Measurements from ENCODE around the gene CIDEA. TPM values are rescaled to one million over a fixed set of nuclear protein-coding genes. Genes with fewer than 3 reads are reported as not detected.

Gene CIDEA
- total RNA-seq, 2 donors from 2014 or later: not detected

- Mint-ChIP-seq H3K27me3 (ENCODE audit: insufficient read depth) (peaks cover 88% of the 10 kb centered on the region), H3K9me3 (no peaks in the 10 kb centered on the region), H3K4me1 (peaks cover 9% of the 10 kb centered on the region), H3K4me3 (no peak overlapping the region), H3K27ac (no peak overlapping the region), H3K36me3 (ENCODE audit: low read depth) (no peaks in the 10 kb centered on the region)
- H3K4me1 ChIP-seq (ENCODE audit: control insufficient read depth, insufficient read depth, low read length): peaks cover 3% of the 10 kb centered on the region
- peaks cover 70% of the 10 kb centered on the region for H3K27me3 ChIP-seq (ENCODE audit: control insufficient read depth, insufficient read depth, low read length, poor library complexity, severe bottlenecking)
- H3K9ac ChIP-seq (ENCODE audit: extremely low read depth, low read length, poor library complexity, severe bottlenecking): no peak overlapping the region
- 80% methylated on average over 8 to 13 of the region's 13 CpGs for WGBS, 2 experiments (ENCODE audit: insufficient coverage in 1 of 2, insufficient read length in 1 of 2)
- DNase-seq: no peak
- H3K36me3 ChIP-seq (ENCODE audit: control insufficient read depth, insufficient read depth, low read length): no peaks in the 10 kb centered on the region
- H3K27ac ChIP-seq (ENCODE audit: low read depth, low read length): no peak overlapping the region
- no peaks in the 10 kb centered on the region for H3K9me3 ChIP-seq (ENCODE audit: control insufficient read depth, low read length)
- TF ChIP-seq CTCF (conservative IDR thresholded peaks at IDR 0.05): no peak
- no peak overlapping the region for H3K4me3 ChIP-seq (ENCODE audit: low read length)
Observed at GRCh38 chr18:12248926-12249720, 5.0 kb upstream of the CIDEA start.

GRCh38 chr18:12251311-12251710 lies 2.9 kb upstream of the CIDEA start:
- WGBS, 2 experiments (ENCODE audit: insufficient coverage in 1 of 2, insufficient read length in 1 of 2): 88 to 92% methylated on average over 9 to 11 of the region's 11 CpGs
- H3K36me3 Mint-ChIP-seq (ENCODE audit: low read depth): no peaks in the 10 kb centered on the region
- H3K27ac Mint-ChIP-seq: no peak overlapping the region
- no peak overlapping the region for H3K4me3 ChIP-seq (ENCODE audit: low read length)
- H3K4me1 ChIP-seq (ENCODE audit: control insufficient read depth, insufficient read depth, low read length): peaks cover 3% of the 10 kb centered on the region
- peaks cover 16% of the 10 kb centered on the region for H3K4me1 Mint-ChIP-seq
- H3K9me3 ChIP-seq (ENCODE audit: control insufficient read depth, low read length): no peaks in the 10 kb centered on the region
- H3K27me3 Mint-ChIP-seq (ENCODE audit: insufficient read depth): peaks cover 95% of the 10 kb centered on the region
- no peak for TF ChIP-seq CTCF (conservative IDR thresholded peaks at IDR 0.05)
- no peaks in the 10 kb centered on the region for H3K9me3 Mint-ChIP-seq
- no peak overlapping the region for H3K4me3 Mint-ChIP-seq
- peaks cover 88% of the 10 kb centered on the region for H3K27me3 ChIP-seq (ENCODE audit: control insufficient read depth, insufficient read depth, low read length, poor library complexity, severe bottlenecking)
- no peak overlapping the region for H3K27ac ChIP-seq (ENCODE audit: low read depth, low read length)
- H3K36me3 ChIP-seq (ENCODE audit: control insufficient read depth, insufficient read depth, low read length): no peaks in the 10 kb centered on the region
- DNase-seq: no peak
- H3K9ac ChIP-seq (ENCODE audit: extremely low read depth, low read length, poor library complexity, severe bottlenecking): no peak overlapping the region

GRCh38 chr18:12252061-12252460 lies 2.1 kb upstream of the CIDEA start:
- H3K4me1 Mint-ChIP-seq: peaks cover 16% of the 10 kb centered on the region
- no peak overlapping the region for H3K4me3 ChIP-seq (ENCODE audit: low read length)
- H3K4me3 Mint-ChIP-seq: no peak overlapping the region
- H3K27ac ChIP-seq (ENCODE audit: low read depth, low read length): no peak overlapping the region
- peaks cover 90% of the 10 kb centered on the region for H3K27me3 ChIP-seq (ENCODE audit: control insufficient read depth, insufficient read depth, low read length, poor library complexity, severe bottlenecking)
- H3K9ac ChIP-seq (ENCODE audit: extremely low read depth, low read length, poor library complexity, severe bottlenecking): no peak overlapping the region
- no peak for TF ChIP-seq CTCF (conservative IDR thresholded peaks at IDR 0.05)
- peaks cover 3% of the 10 kb centered on the region for H3K4me1 ChIP-seq (ENCODE audit: control insufficient read depth, insufficient read depth, low read length)
- H3K36me3 Mint-ChIP-seq (ENCODE audit: low read depth): no peaks in the 10 kb centered on the region
- H3K27me3 Mint-ChIP-seq (ENCODE audit: insufficient read depth): peaks cover 95% of the 10 kb centered on the region
- H3K27ac Mint-ChIP-seq: no peak overlapping the region
- H3K36me3 ChIP-seq (ENCODE audit: control insufficient read depth, insufficient read depth, low read length): no peaks in the 10 kb centered on the region
- DNase-seq: no peak
- WGBS, 2 experiments (ENCODE audit: insufficient coverage in 1 of 2, insufficient read length in 1 of 2): 91 to 92% methylated on average over 2 to 6 of the region's 6 CpGs
- no peaks in the 10 kb centered on the region for H3K9me3 Mint-ChIP-seq
- H3K9me3 ChIP-seq (ENCODE audit: control insufficient read depth, low read length): no peaks in the 10 kb centered on the region

Measured in endodermal cell (in vitro differentiated cells).